Neural crest cell (in vitro differentiated cells): ENCODE measurements around the gene ATP8A1. TPM values are rescaled to one million over a fixed set of nuclear protein-coding genes. Genes with fewer than 3 reads are reported as not detected.

Experiments
- DNase-seq: peaks from one replicate; pipeline ENCODE4 v3.0.0; 2021; ENCODE audit warnings: low read depth, mixed read lengths, low spot score
- H3K27ac Mint-ChIP-seq: one replicate; pipeline ENCODE4 v1.8.0; 2021; ENCODE audit warnings: mild to moderate bottlenecking, mixed read lengths; ENCODE audit not compliant: unreplicated experiment
- H3K27me3 Mint-ChIP-seq: 2 replicates; pipeline ENCODE4 v1.8.0; 2021; ENCODE audit warnings: low read depth, mild to moderate bottlenecking, mixed read lengths
- H3K36me3 Mint-ChIP-seq: 2 replicates; pipeline ENCODE4 v1.8.0; 2021; ENCODE audit warnings: low read depth, mild to moderate bottlenecking, mixed read lengths
- H3K4me1 Mint-ChIP-seq: 2 replicates; pipeline ENCODE4 v1.8.0; 2021; ENCODE audit warnings: mixed read lengths
- H3K4me3 Mint-ChIP-seq: one replicate; pipeline ENCODE4 v1.8.0; 2021; ENCODE audit warnings: mild to moderate bottlenecking, mixed read lengths
- H3K9me3 Mint-ChIP-seq: 2 replicates; pipeline ENCODE4 v1.8.0; 2021; ENCODE audit warnings: mixed read lengths
- total RNA-seq: library from RNA; stranded (reverse); gene quantifications from 2 replicates; pipeline ENCODE4 v1.2.1, GENCODE V29; 2021
- TF ChIP-seq, protein P1 (sequence below): fragments of 200-600 bp; sonication (generic); conservative IDR thresholded peaks from 2 replicates; pipeline ENCODE4 v1.5.0; 2021; ENCODE audit warnings: antibody characterized with exemption, mild to moderate bottlenecking

Gene ATP8A1
- total RNA-seq, 1 donor from 2014 or later: 11.9 TPM

GRCh38 chr4:42483426-42484379, 173.2 kb downstream of the ATP8A1 start:
- Mint-ChIP-seq H3K27ac (no peak overlapping the region), H3K4me3 (no peak overlapping the region), H3K9me3 (no peaks in the 10 kb centered on the region), H3K4me1 (peaks cover 59% of the 10 kb centered on the region), H3K27me3 (no peaks in the 10 kb centered on the region), H3K36me3 (no peaks in the 10 kb centered on the region)
- TF ChIP-seq, protein P1, sequence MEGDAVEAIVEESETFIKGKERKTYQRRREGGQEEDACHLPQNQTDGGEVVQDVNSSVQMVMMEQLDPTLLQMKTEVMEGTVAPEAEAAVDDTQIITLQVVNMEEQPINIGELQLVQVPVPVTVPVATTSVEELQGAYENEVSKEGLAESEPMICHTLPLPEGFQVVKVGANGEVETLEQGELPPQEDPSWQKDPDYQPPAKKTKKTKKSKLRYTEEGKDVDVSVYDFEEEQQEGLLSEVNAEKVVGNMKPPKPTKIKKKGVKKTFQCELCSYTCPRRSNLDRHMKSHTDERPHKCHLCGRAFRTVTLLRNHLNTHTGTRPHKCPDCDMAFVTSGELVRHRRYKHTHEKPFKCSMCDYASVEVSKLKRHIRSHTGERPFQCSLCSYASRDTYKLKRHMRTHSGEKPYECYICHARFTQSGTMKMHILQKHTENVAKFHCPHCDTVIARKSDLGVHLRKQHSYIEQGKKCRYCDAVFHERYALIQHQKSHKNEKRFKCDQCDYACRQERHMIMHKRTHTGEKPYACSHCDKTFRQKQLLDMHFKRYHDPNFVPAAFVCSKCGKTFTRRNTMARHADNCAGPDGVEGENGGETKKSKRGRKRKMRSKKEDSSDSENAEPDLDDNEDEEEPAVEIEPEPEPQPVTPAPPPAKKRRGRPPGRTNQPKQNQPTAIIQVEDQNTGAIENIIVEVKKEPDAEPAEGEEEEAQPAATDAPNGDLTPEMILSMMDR: no peak
- DNase-seq: no peak

- DNase-seq: no peak
- H3K27ac Mint-ChIP-seq: peak overlapping the region; percentile 85
- no peaks in the 10 kb centered on the region for H3K36me3 Mint-ChIP-seq
- TF ChIP-seq, protein P1: no peak
- no peaks in the 10 kb centered on the region for H3K27me3 Mint-ChIP-seq
- H3K4me3 Mint-ChIP-seq: no peak overlapping the region
- no peaks in the 10 kb centered on the region for H3K9me3 Mint-ChIP-seq
- H3K4me1 Mint-ChIP-seq: peaks cover 49% of the 10 kb centered on the region
Measured at GRCh38 chr4:42482516-42483327, 174.2 kb downstream of the ATP8A1 start.

DNA sequence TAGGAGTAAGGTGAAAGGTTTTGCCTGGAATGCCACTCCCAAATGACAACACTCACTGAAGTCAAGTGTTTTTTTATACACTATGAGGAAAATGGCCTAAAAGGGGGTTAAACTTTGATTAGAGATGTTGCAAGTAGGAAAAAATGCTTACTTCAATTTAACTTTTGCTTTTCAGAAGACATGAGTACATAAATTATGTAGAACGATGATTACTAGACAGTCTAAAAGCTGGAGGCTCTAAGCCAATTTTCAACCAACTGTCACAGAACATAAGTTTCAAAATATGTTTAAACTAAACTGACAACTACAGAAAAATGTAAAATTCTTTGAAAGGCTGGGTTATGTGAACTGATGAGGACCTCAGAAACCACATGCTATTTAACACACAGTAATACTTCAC, 176.2 kb downstream of the ATP8A1 start:
- DNase-seq: no peak
- Mint-ChIP-seq H3K9me3 (no peaks in the 10 kb centered on the region), H3K4me3 (no peak overlapping the region), H3K4me1 (peaks cover 37% of the 10 kb centered on the region), H3K27ac (no peak overlapping the region), H3K27me3 (no peaks in the 10 kb centered on the region), H3K36me3 (no peaks in the 10 kb centered on the region)
- TF ChIP-seq, protein P1: no peak

DNA sequence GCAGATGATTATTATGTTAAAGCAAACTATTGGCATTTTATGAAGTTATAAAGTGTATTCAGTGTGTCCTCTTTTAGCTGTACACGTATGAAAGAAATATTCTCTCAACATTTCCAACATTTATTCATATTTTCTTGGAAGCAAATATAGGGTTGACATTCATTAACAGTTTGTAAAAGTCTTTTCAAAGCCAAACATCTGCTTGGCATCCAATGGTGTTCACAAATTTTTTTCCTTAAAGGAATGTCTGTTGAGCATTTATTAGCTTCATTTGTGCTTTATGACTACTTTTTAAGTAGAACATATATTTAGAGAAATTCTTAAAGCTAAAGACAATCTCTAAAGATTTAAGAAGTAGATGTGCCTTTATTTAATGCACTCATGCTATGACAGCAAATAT, 176.6 kb downstream of the ATP8A1 start:
- DNase-seq: no peak
- H3K4me1 Mint-ChIP-seq: peaks cover 36% of the 10 kb centered on the region

DNA sequence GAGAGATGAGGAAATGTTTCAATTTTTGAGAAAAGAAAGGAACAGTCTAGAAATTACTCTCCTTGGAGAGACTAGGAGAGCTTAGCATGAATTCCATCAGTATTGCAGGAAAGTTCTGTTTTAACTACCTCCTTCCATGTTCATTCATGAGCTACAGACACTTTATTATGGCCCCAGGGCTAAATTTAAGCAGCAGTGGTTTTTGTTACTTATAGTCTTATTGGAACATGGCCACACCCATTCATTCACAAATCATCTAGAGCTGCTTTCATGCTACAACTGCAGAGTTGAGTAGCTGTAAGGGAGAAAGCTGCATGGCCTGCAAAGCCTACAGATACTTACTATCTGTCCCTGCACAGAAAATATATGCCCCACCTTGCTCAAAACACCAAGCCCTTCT, 178.0 kb downstream of the ATP8A1 start:
- TF ChIP-seq, protein P1: no peak
- no peak for DNase-seq
- Mint-ChIP-seq H3K9me3 (no peaks in the 10 kb centered on the region), H3K4me1 (peaks cover 26% of the 10 kb centered on the region), H3K27me3 (no peaks in the 10 kb centered on the region), H3K4me3 (no peak overlapping the region), H3K36me3 (no peaks in the 10 kb centered on the region), H3K27ac (peak overlapping the region; percentile 35)

More for the DNA sequence above, 176.6 kb downstream of the ATP8A1 start:
- no peak overlapping the region for H3K27ac Mint-ChIP-seq
- H3K36me3 Mint-ChIP-seq: no peaks in the 10 kb centered on the region
- H3K27me3 Mint-ChIP-seq: no peaks in the 10 kb centered on the region
- no peak overlapping the region for H3K4me3 Mint-ChIP-seq
- TF ChIP-seq, protein P1: no peak
- no peaks in the 10 kb centered on the region for H3K9me3 Mint-ChIP-seq
